ENCODE results near the gene ALG14. TPM values are rescaled to one million over a fixed set of nuclear protein-coding genes. Genes with fewer than 3 reads are reported as not detected.
"Not testable (repeated sequence)": the region's sequence is repeated elsewhere in the genome, so short reads cannot be mapped to it uniquely, and the experiment has no call there.

ALG14 gene
- total RNA-seq, 1 experiment from 2014 or later = 13.0 TPM

DNA sequence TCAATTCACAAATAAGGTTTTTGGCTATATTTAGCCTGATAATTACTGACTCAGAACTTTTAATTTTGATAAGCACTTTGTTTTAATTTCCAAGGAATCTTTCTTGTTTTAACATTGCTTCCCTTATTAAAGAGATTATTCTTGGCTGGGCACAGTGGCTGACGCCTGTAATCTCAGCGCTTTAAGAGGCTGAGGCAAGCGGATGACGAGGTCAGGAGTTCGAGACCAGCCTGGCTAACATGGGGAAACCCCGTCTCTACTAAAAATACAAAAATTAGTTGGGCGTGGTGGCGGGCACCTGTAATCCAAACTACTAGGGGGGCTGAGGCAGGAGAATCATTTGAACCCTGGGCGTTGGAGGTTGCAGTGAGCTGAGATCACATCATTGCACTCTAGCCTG, 13.8 kb downstream of the ALG14 start:
- H3K27me3 Mint-ChIP-seq (ENCODE audit: insufficient read depth, unreplicated experiment) = no peaks in the 10 kb centered on the region
- CTCF ChIA-PET = interaction anchor here (0.6 to 1.1 kb wide), 4 partner anchors 11 to 1084 kb away, joined by 3 to 4 read pairs (median 4); no protein-coding TSS in a partner anchor
- no peaks in the 10 kb centered on the region for H3K4me1 Mint-ChIP-seq (ENCODE audit: insufficient read depth, unreplicated experiment)
- no peak for DNase-seq (ENCODE audit: unreplicated experiment)
- H3K36me3 Mint-ChIP-seq (ENCODE audit: insufficient read depth, unreplicated experiment) = peaks cover 22% of the 10 kb centered on the region
- intact Hi-C loops (cut with micrococcal nuclease) = no loop called here
- H3K9me3 Mint-ChIP-seq (ENCODE audit: unreplicated experiment) = no peaks in the 10 kb centered on the region
- TF ChIP-seq, protein P1, sequence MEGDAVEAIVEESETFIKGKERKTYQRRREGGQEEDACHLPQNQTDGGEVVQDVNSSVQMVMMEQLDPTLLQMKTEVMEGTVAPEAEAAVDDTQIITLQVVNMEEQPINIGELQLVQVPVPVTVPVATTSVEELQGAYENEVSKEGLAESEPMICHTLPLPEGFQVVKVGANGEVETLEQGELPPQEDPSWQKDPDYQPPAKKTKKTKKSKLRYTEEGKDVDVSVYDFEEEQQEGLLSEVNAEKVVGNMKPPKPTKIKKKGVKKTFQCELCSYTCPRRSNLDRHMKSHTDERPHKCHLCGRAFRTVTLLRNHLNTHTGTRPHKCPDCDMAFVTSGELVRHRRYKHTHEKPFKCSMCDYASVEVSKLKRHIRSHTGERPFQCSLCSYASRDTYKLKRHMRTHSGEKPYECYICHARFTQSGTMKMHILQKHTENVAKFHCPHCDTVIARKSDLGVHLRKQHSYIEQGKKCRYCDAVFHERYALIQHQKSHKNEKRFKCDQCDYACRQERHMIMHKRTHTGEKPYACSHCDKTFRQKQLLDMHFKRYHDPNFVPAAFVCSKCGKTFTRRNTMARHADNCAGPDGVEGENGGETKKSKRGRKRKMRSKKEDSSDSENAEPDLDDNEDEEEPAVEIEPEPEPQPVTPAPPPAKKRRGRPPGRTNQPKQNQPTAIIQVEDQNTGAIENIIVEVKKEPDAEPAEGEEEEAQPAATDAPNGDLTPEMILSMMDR (IDR thresholded peaks at IDR 0.05; ENCODE audit: unreplicated experiment) = no peak
- H3K4me3 Mint-ChIP-seq (ENCODE audit: unreplicated experiment) = no peak overlapping the region
- POLR2A ChIA-PET = interaction anchor here (1.0 kb wide), 1 partner anchor 14 kb away, joined by 3 read pairs; the partner anchor contains the start of gene ALG14
- no TSS peak for BruUV-seq (replicated peaks)
- no peak overlapping the region for H3K27ac Mint-ChIP-seq (ENCODE audit: low read depth, unreplicated experiment)

- POLR2A ChIA-PET = no interaction called here
- no peak for DNase-seq (ENCODE audit: unreplicated experiment)
- intact Hi-C loops (cut with micrococcal nuclease) = no loop called here
- no TSS peak for BruUV-seq (replicated peaks)
- TF ChIP-seq, protein P1 (IDR thresholded peaks at IDR 0.05; ENCODE audit: unreplicated experiment) = no peak
- CTCF ChIA-PET = no interaction called here
- Mint-ChIP-seq H3K36me3 (ENCODE audit: insufficient read depth, unreplicated experiment) (peaks cover 12% of the 10 kb centered on the region), H3K9me3 (ENCODE audit: unreplicated experiment) (no peaks in the 10 kb centered on the region), H3K27ac (ENCODE audit: low read depth, unreplicated experiment) (no peak overlapping the region), H3K4me3 (ENCODE audit: unreplicated experiment) (no peak overlapping the region), H3K27me3 (ENCODE audit: insufficient read depth, unreplicated experiment) (no peaks in the 10 kb centered on the region), H3K4me1 (ENCODE audit: insufficient read depth, unreplicated experiment) (no peaks in the 10 kb centered on the region)
Measured at GRCh38 chr1:95057351-95057750, 15.4 kb downstream of the ALG14 start.

GRCh38 chr1:95049935-95050334, 22.8 kb downstream of the ALG14 start:
- intact Hi-C loops (cut with micrococcal nuclease) = no loop called here
- Mint-ChIP-seq H3K27ac (ENCODE audit: low read depth, unreplicated experiment) (no peak overlapping the region), H3K9me3 (ENCODE audit: unreplicated experiment) (no peaks in the 10 kb centered on the region), H3K4me1 (ENCODE audit: insufficient read depth, unreplicated experiment) (no peaks in the 10 kb centered on the region), H3K4me3 (ENCODE audit: unreplicated experiment) (no peak overlapping the region), H3K36me3 (ENCODE audit: insufficient read depth, unreplicated experiment) (no peaks in the 10 kb centered on the region), H3K27me3 (ENCODE audit: insufficient read depth, unreplicated experiment) (no peaks in the 10 kb centered on the region)
- ChIA-PET CTCF (interaction anchor here (0.7 to 3.0 kb wide), 2 partner anchors 81 to 196 kb away, joined by 3 to 17 read pairs; no protein-coding TSS in a partner anchor), POLR2A (interaction anchor here (0.5 to 0.8 kb wide), 2 partner anchors 23 to 237 kb away, joined by 3 to 4 read pairs; partner anchors contain the start of gene ALG14)
- no peak for DNase-seq (ENCODE audit: unreplicated experiment)
- BruUV-seq (replicated peaks) = no TSS peak
- TF ChIP-seq, protein P1 (IDR thresholded peaks at IDR 0.05; ENCODE audit: unreplicated experiment) = no peak

DNA sequence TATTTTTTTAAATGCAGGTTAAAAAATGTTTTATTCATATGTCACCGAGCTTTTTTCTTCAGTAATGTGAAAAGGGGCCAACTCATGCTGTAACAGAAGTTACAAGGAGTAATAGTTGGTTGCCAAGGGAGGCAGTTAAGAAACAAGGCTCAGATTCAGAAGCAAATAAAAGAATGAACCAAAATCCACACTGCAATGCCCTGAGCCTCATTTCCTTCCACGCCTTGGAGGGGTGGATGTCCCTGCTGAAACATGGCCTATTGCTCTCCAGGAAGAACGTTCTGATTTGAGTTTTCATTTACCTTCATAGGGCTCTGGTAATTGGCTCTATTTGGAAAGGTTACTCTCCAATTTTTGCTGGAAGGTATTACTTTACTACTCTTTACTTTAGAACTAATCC, 24.4 kb downstream of the ALG14 start:
- no peaks in the 10 kb centered on the region for H3K9me3 Mint-ChIP-seq (ENCODE audit: unreplicated experiment)
- intact Hi-C loops (cut with micrococcal nuclease) = no loop called here
- H3K4me3 Mint-ChIP-seq (ENCODE audit: unreplicated experiment) = no peak overlapping the region
- no peaks in the 10 kb centered on the region for H3K27me3 Mint-ChIP-seq (ENCODE audit: insufficient read depth, unreplicated experiment)
- POLR2A ChIA-PET = interaction anchor here (0.9 to 1.0 kb wide), 2 partner anchors 25 to 193 kb away, joined by 3 to 4 read pairs; partner anchors contain the start of gene ALG14
- no peak overlapping the region for H3K27ac Mint-ChIP-seq (ENCODE audit: low read depth, unreplicated experiment)
- TF ChIP-seq, protein P1 (IDR thresholded peaks at IDR 0.05; ENCODE audit: unreplicated experiment) = no peak
- no TSS peak for BruUV-seq (replicated peaks)
- H3K4me1 Mint-ChIP-seq (ENCODE audit: insufficient read depth, unreplicated experiment) = no peaks in the 10 kb centered on the region
- CTCF ChIA-PET = interaction anchor here (0.9 to 3.0 kb wide), 4 partner anchors 13 to 243 kb away, joined by 3 to 17 read pairs (median 6); partner anchors contain the start of gene RWDD3
- H3K36me3 Mint-ChIP-seq (ENCODE audit: insufficient read depth, unreplicated experiment) = no peaks in the 10 kb centered on the region
- no peak for DNase-seq (ENCODE audit: unreplicated experiment)

DNA sequence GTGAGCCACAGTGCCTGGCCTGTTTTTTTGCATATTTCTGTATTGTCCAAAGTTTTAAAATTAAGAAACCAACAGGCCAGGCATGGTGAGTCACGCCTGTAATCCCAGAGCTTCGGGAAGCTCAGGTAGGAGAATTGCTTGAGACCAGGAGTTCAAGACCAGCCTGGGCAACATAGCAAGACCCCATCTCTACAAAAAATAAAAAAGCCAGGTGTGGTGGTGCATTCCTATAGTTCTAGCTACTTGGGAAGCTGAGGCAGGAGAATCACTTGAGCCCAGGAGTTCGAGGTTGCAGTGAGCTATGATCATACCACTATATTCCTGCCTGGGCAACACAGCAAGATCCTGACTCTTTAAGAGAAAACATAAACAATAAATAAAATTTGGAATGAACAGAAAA, 25.1 kb downstream of the ALG14 start:
- H3K36me3 Mint-ChIP-seq (ENCODE audit: insufficient read depth, unreplicated experiment); H3K4me1 Mint-ChIP-seq (ENCODE audit: insufficient read depth, unreplicated experiment); H3K27ac Mint-ChIP-seq (ENCODE audit: low read depth, unreplicated experiment); H3K27me3 Mint-ChIP-seq (ENCODE audit: insufficient read depth, unreplicated experiment); BruUV-seq (replicated peaks); intact Hi-C loops (cut with micrococcal nuclease); DNase-seq (ENCODE audit: unreplicated experiment); H3K4me3 Mint-ChIP-seq (ENCODE audit: unreplicated experiment); POLR2A ChIA-PET; H3K9me3 Mint-ChIP-seq (ENCODE audit: unreplicated experiment): not testable (repeated sequence)
- CTCF ChIA-PET = interaction anchor here (0.6 to 3.0 kb wide), 6 partner anchors 8 to 525 kb away, joined by 3 to 17 read pairs (median 4); partner anchors contain the start of gene RWDD3
